Activated naive CD4-positive, alpha-beta T cell treated with anti-CD3 and anti-CD28 coated beads for 36 hours (primary cell): Measurements from ENCODE around the gene SPATA25. TPM values are rescaled to one million over a fixed set of nuclear protein-coding genes. Genes with fewer than 3 reads are reported as not detected.

ENCODE experiments used
- CTCF ChIA-PET: fragments of 350-600 bp; sonication (Branson Sonifier 250); formaldehyde crosslinking; loops from one replicate; lab custom pipeline; 2021; ENCODE audit warnings: antibody characterized with exemption; lab: Charles Lee
- DNase-seq: peaks from one replicate; pipeline ENCODE4 v3.0.0-alpha.2; 2020
- H3K27ac Mint-ChIP-seq: one replicate; pipeline ENCODE4 v1.8.0; 2021; ENCODE audit warnings: mild to moderate bottlenecking, mixed read lengths
- H3K27me3 Mint-ChIP-seq: one replicate; pipeline ENCODE4 v1.8.0; 2021; ENCODE audit warnings: low read depth, mixed read lengths
- H3K36me3 Mint-ChIP-seq: one replicate; pipeline ENCODE4 v1.8.0; 2021; ENCODE audit warnings: low read depth, mixed read lengths
- H3K4me1 Mint-ChIP-seq: one replicate; pipeline ENCODE4 v1.8.0; 2021; ENCODE audit warnings: low read depth, mixed read lengths
- H3K4me3 Mint-ChIP-seq: one replicate; pipeline ENCODE4 v1.8.0; 2021; ENCODE audit warnings: mild to moderate bottlenecking, moderate library complexity, mixed read lengths
- H3K9me3 Mint-ChIP-seq: one replicate; pipeline ENCODE4 v1.8.0; 2021; ENCODE audit warnings: mixed read lengths
- intact Hi-C: fragments of 100-400 bp; cut with micrococcal nuclease; formaldehyde crosslinking; loops from one replicate; pipeline ENCODE4 v1.15.1; 2023
- total RNA-seq, 2 experiments: library from RNA; stranded (reverse); gene quantifications; one replicate each; pipeline ENCODE4 v1.2.3, GENCODE V29; 2021

SPATA25 gene
- total RNA-seq, 2 experiments from 2014 or later: 0.38 to 0.52 TPM

DNA sequence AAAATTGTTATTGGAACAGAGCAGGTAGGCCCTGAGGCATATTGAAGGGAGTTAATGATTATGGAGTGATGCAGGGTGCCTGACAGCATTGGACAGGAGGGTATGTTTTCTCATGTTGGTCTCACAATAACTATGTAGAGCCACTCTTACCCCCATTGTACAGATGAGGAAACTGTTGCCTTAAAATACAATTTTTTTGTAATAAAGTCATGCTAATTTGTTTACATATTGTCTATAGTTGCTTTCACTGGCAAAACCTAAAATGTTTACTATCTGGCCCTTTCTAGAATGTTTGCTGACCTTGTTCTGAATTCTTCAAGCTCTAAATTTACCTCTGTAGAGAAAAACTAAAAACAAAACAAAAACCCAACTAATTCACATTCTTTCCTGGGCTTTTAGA, 35.9 kb downstream of the SPATA25 start:
- DNase-seq: no peak
- no peak overlapping the region for H3K27ac Mint-ChIP-seq
- peaks cover 12% of the 10 kb centered on the region for H3K36me3 Mint-ChIP-seq
- CTCF ChIA-PET: no interaction called here
- H3K4me3 Mint-ChIP-seq: no peak overlapping the region
- H3K4me1 Mint-ChIP-seq: peaks cover 25% of the 10 kb centered on the region
- intact Hi-C loops: no loop called here
- no peaks in the 10 kb centered on the region for H3K9me3 Mint-ChIP-seq
- no peaks in the 10 kb centered on the region for H3K27me3 Mint-ChIP-seq

DNA sequence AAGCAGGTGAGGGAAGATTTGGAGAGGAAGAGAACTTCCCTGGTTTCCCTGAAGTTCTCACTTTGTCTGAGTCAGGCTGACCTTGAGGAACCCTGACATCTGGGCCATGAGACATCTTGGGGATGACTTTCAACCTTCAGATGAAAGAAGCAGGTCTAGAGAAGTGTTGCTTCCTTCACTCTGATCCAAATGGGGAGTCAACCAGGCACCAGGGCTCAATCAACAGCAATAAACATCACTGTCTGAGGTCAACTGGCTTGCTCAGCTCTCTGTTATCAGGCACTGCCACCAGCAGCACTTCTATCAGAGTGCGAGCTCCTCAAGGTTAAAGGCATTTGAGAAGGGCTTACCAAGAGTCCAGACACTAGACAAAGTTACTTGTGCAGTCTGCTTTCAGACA, 36.5 kb downstream of the SPATA25 start:
- CTCF ChIA-PET: no interaction called here
- Mint-ChIP-seq H3K4me3 (no peak overlapping the region), H3K9me3 (no peaks in the 10 kb centered on the region), H3K4me1 (peaks cover 19% of the 10 kb centered on the region), H3K27ac (no peak overlapping the region), H3K27me3 (no peaks in the 10 kb centered on the region), H3K36me3 (peaks cover 13% of the 10 kb centered on the region)
- intact Hi-C loops: no loop called here
- no peak for DNase-seq

DNA sequence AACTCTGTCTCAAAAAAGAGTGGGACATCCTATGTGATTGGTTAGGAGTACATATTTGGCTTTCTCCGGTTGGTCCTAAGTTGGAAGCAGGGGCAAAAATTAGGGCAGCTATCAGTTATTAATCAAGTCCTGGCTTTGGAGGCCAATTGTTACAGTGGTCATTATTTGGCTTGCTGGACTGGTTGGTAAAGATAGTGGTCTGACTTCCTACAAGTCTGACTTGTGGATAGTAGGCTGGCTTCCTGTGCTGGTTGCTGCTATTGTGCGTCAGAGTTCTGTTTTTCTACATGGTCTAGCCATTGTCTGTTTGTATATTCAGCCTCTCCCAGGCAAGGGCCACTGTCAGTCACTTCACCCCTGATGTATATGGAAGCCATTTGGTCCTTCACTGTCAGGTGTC, 37.2 kb downstream of the SPATA25 start:
- H3K27ac Mint-ChIP-seq: no peak overlapping the region
- H3K4me3 Mint-ChIP-seq: no peak overlapping the region
- intact Hi-C loops: no loop called here
- no peak for DNase-seq
- H3K4me1 Mint-ChIP-seq: peaks cover 14% of the 10 kb centered on the region
- no peaks in the 10 kb centered on the region for H3K9me3 Mint-ChIP-seq
- CTCF ChIA-PET: no interaction called here
- H3K27me3 Mint-ChIP-seq: no peaks in the 10 kb centered on the region
- peaks cover 13% of the 10 kb centered on the region for H3K36me3 Mint-ChIP-seq

DNA sequence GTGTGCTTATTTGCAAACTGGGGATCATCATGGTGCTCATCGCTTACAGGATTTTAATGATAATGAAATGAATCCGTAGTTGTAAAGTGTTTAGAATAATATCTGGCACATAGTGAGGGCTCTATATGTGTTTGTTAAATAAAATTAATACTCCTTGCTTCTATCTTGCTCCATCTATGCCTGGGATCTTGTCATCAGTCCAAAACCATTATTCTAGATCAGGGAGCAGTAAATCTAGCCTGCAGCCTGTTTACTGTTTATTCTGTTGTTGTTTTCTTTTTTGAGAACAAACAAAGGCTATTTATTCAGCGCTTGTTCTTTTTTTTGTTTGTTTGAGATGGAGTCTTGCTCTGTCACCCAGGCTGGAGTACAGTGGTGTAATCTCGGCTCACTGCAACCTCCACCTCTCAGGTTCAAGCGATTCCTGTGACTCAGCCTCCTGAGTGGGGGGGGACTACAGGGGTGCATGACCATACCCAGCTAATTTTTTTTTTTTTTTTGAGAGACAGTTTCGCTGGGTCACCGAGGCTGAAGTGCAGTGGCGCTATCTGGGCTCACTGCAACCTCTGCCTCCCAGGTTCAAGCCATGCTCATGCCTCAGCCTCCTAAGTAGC, 38.3 kb downstream of the SPATA25 start:
- CTCF ChIA-PET: no interaction called here
- Mint-ChIP-seq H3K36me3 (peaks cover 13% of the 10 kb centered on the region), H3K27me3 (no peaks in the 10 kb centered on the region), H3K9me3 (no peaks in the 10 kb centered on the region), H3K4me3 (no peak overlapping the region), H3K27ac (no peak overlapping the region), H3K4me1 (peaks cover 4% of the 10 kb centered on the region)
- DNase-seq: no peak
- intact Hi-C loops: no loop called here

DNA sequence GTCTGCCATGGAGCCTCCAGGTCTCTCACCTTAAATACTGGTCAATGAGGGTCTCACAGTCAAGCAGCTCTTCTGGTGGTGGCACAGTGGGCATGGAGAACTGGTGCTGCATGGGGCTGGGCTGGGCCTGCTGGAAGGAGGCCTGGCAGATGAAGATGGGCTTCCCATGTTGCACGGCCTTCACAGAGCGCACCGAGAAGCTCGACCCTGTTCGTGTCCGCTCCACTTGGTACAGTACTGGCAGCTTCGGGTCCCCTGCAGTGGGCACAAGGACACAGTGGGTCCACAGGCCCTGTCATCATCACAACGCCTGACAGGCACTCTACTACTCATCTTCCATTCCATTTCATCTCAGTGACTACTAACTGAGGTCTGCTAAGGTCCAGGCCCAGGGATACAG, 39.0 kb downstream of the SPATA25 start:
- H3K36me3 Mint-ChIP-seq: peaks cover 13% of the 10 kb centered on the region
- intact Hi-C loops: no loop called here
- CTCF ChIA-PET: no interaction called here
- H3K27ac Mint-ChIP-seq: no peak overlapping the region
- H3K4me1 Mint-ChIP-seq: peaks cover under 1% of the 10 kb centered on the region
- H3K4me3 Mint-ChIP-seq: no peak overlapping the region
- no peak for DNase-seq
- no peaks in the 10 kb centered on the region for H3K27me3 Mint-ChIP-seq
- H3K9me3 Mint-ChIP-seq: no peaks in the 10 kb centered on the region

DNA sequence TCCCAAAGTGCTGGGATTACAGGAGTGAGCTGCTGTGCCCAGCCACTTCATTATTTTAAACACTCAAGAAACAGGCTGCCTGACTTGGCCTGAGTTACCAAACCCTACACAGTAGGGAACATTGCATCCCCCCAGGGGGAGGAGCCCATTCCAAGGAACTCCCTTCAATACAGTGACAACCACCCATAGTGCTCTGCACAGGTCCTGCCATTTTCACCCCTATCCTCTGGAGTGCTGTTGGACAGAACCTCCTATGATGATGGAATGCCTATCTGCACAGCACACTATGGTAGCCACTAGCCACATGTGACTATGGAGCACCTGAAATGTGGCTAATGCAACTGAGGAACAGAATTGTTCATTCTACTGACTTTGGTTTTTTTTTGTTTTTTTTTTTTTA, 42.0 kb downstream of the SPATA25 start:
- no peak overlapping the region for H3K27ac Mint-ChIP-seq
- peaks cover 5% of the 10 kb centered on the region for H3K36me3 Mint-ChIP-seq
- H3K27me3 Mint-ChIP-seq: no peaks in the 10 kb centered on the region
- H3K4me1 Mint-ChIP-seq: no peaks in the 10 kb centered on the region
- CTCF ChIA-PET: no interaction called here
- no peaks in the 10 kb centered on the region for H3K9me3 Mint-ChIP-seq
- DNase-seq: no peak
- no peak overlapping the region for H3K4me3 Mint-ChIP-seq
- intact Hi-C loops: no loop called here

DNA sequence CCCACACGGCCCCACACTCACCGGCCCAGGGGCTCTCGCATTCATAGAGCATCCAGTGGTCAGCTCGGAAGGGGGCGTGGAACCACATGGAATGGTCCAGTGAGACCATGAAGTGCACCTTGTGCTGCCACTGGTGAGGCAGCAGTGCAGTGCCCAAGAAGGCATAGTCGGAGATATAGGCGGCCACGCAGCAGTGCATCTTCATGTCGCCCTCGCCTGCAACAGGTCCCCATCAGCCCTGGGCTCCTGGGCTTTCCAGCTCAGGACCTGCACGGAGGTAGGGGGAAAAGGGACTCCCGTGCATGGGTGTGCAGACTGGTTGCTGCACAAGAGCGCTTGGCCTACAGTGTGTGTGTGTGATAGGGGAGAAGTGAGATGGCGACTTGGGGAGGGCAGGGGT, 43.9 kb downstream of the SPATA25 start:
- no peak for DNase-seq
- H3K4me1 Mint-ChIP-seq: no peaks in the 10 kb centered on the region
- peaks cover 2% of the 10 kb centered on the region for H3K36me3 Mint-ChIP-seq
- H3K27me3 Mint-ChIP-seq: no peaks in the 10 kb centered on the region
- H3K4me3 Mint-ChIP-seq: no peak overlapping the region
- intact Hi-C loops: no loop called here
- H3K27ac Mint-ChIP-seq: no peak overlapping the region
- no peaks in the 10 kb centered on the region for H3K9me3 Mint-ChIP-seq
- CTCF ChIA-PET: interaction anchor here (1.3 kb wide), 1 partner anchor 143 kb away, joined by 3 read pairs; no protein-coding TSS in a partner anchor

DNA sequence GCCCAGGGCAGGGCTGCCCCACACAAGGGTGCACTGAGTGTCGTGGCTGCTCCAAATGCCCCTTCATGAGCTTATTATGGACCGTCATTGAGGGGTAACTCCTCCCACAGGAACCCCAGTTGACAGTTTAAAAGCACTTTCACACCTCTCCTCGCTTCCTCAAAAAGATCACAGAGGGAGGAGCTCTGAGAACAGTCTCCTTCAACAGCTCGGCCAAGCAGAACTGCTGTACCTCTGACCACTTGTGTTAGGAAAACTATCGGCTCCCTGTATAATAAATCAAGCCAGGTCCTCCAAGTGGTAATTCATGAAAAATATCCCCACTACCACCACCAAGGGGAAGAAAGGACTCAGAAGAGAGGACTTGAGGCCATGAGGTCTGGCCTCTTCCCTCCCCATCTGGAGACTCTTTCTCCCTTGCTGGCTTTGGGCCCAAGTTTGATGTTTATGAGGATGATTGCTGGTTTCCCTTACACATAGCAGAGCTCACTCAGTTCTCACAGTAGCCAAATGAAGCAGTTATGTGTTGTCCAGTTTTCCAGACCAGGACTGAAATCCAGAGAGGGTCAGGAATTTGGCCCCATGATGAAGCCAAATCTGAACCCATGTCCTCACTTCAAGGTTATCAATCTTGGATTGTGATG, 45.1 kb downstream of the SPATA25 start:
- Mint-ChIP-seq H3K4me1 (no peaks in the 10 kb centered on the region), H3K9me3 (no peaks in the 10 kb centered on the region), H3K27ac (no peak overlapping the region), H3K27me3 (no peaks in the 10 kb centered on the region), H3K4me3 (no peak overlapping the region), H3K36me3 (peaks cover 2% of the 10 kb centered on the region)
- no peak for DNase-seq
- intact Hi-C loops: no loop called here
- CTCF ChIA-PET: interaction anchor here (1.3 kb wide), 1 partner anchor 44 kb away, joined by 3 read pairs; no protein-coding TSS in a partner anchor

DNA sequence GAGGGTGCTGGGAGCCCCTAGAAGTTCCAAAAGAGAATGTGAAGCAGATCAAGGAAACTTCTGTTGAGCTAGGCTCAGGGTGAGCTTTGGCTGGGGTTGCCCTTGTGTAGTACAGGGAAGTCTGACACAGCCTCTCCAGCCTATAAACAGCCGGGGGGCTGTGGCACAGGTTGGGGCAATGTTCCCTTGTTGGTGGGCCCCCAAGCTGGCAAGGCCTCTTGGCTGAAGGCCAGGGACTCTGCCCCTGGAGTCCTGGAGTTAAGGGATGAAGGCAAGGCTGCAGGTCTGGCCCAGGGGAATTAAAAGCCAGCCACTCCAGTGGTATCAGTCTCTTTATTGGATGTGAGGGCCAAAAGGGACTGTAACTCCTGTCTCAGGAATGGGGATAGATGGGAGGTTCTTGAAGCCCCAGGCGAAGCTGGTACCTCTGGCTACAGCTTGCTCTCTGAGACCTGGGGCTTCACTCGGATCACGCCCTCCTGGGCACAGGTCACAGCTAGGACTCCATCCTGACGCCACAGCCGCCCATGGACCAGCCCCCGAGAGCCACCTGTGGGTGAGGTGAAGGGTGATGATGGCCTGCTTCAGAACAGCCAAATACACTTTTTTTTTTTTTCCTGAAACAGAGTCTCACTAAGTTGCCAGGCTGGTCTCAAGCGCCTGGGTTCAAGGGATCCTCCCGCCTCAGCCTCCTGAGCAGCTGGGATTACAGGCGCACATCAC, 45.9 kb downstream of the SPATA25 start:
- CTCF ChIA-PET: interaction anchor here (1.3 kb wide), 1 partner anchor 43 kb away, joined by 3 read pairs; no protein-coding TSS in a partner anchor
- intact Hi-C loops: no loop called here
- Mint-ChIP-seq H3K27ac (no peak overlapping the region), H3K4me1 (no peaks in the 10 kb centered on the region), H3K9me3 (no peaks in the 10 kb centered on the region), H3K4me3 (no peak overlapping the region), H3K27me3 (no peaks in the 10 kb centered on the region), H3K36me3 (peaks cover 2% of the 10 kb centered on the region)
- DNase-seq: no peak

DNA sequence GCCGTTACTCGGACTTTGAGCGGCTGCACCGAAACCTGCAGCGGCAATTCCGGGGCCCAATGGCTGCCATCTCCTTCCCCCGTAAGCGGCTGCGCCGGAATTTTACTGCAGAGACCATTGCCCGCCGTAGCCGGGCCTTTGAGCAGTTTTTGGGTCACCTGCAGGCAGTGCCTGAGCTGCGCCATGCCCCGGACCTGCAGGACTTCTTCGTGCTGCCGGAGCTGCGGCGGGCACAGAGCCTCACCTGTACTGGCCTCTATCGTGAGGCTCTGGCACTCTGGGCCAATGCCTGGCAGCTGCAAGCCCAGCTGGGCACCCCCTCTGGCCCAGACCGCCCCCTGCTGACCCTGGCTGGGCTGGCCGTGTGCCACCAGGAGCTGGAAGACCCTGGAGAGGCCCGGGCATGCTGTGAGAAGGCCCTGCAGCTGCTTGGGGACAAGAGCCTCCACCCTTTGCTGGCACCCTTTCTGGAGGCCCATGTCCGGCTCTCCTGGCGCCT, 46.7 kb downstream of the SPATA25 start:
- Mint-ChIP-seq H3K4me3 (no peak overlapping the region), H3K9me3 (no peaks in the 10 kb centered on the region), H3K27ac (no peak overlapping the region), H3K27me3 (no peaks in the 10 kb centered on the region), H3K36me3 (no peaks in the 10 kb centered on the region), H3K4me1 (no peaks in the 10 kb centered on the region)
- intact Hi-C loops: no loop called here
- DNase-seq: no peak
- CTCF ChIA-PET: no interaction called here

DNA sequence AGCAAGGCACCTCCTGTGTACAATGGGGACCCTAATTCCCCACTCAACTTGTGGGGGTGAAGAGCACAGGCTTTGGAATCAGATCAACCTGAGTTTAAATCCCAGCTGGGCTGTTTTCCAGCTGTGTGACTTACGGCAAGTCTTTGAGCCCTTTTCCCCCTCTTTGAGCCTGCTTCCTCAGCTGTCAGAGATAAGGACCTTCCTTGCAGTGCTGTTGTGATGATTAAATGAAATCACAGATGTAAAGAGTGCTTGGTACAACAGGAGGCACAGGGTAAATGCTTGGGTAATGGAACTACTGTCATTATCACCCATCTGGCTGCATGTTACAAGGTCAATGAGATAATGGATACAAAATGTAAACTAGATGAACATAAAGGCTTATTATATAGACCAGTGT, 50.6 kb downstream of the SPATA25 start:
- Mint-ChIP-seq H3K36me3 (no peaks in the 10 kb centered on the region), H3K4me3 (no peak overlapping the region), H3K27ac (no peak overlapping the region), H3K4me1 (peaks cover 11% of the 10 kb centered on the region), H3K9me3 (no peaks in the 10 kb centered on the region), H3K27me3 (no peaks in the 10 kb centered on the region)
- intact Hi-C loops: no loop called here
- CTCF ChIA-PET: interaction anchor here (0.9 kb wide), 1 partner anchor 133 kb away, joined by 3 read pairs; no protein-coding TSS in a partner anchor
- DNase-seq: no peak
